Islet precursor cell (in vitro differentiated cells): ENCODE results near the gene OR4C13.
"Not testable (repeated sequence)": the region's sequence is repeated elsewhere in the genome, so short reads cannot be mapped to it uniquely, and the experiment has no call there.

Source experiments
- DNase-seq: peaks from one replicate; pipeline ENCODE4 v3.0.0-alpha.2; 2018

Gene OR4C13

GRCh38 chr11:49952091-49952490 is at the start of gene OR4C13:
Gene OR4C13 (plus strand): TSS chr11:49952391. CDS start chr11:49952423, 32 bp downstream.
- DNase-seq = no peak

- DNase-seq = not testable (repeated sequence)
These were observed 40.7 kb upstream of the OR4C13 start for GRCh38 chr11:49911516-49911915.

- DNase-seq = not testable (repeated sequence)
These were observed 3.5 kb upstream of the OR4C13 start for GRCh38 chr11:49948701-49949100.

GRCh38 chr11:49973439-49973838 is 21.2 kb downstream of the OR4C13 start:
- DNase-seq = not testable (repeated sequence)

GRCh38 chr11:49982435-49982834 is 30.2 kb downstream of the OR4C13 start, which contains the start of gene OR4C12:
Gene OR4C12 (minus strand): TSS chr11:49982535. CDS start chr11:49982501, 34 bp downstream.
- DNase-seq = not testable (repeated sequence)

GRCh38 chr11:49995565-49995964 is 43.4 kb downstream of the OR4C13 start:
- DNase-seq = no peak
